Stimulated activated CD8-positive, alpha-beta memory T cell treated with anti-CD3 and anti-CD28 coated beads, Interleukin-4, amount 100 ng/mL, for 24 hours (primary cell): ENCODE results near the gene ZC3H13.

Experiments used
- DNase-seq: peaks from one replicate; pipeline ENCODE4 v3.0.0-alpha.2; 2020; ENCODE audit warnings: low read depth

The ZC3H13 gene, protein sequence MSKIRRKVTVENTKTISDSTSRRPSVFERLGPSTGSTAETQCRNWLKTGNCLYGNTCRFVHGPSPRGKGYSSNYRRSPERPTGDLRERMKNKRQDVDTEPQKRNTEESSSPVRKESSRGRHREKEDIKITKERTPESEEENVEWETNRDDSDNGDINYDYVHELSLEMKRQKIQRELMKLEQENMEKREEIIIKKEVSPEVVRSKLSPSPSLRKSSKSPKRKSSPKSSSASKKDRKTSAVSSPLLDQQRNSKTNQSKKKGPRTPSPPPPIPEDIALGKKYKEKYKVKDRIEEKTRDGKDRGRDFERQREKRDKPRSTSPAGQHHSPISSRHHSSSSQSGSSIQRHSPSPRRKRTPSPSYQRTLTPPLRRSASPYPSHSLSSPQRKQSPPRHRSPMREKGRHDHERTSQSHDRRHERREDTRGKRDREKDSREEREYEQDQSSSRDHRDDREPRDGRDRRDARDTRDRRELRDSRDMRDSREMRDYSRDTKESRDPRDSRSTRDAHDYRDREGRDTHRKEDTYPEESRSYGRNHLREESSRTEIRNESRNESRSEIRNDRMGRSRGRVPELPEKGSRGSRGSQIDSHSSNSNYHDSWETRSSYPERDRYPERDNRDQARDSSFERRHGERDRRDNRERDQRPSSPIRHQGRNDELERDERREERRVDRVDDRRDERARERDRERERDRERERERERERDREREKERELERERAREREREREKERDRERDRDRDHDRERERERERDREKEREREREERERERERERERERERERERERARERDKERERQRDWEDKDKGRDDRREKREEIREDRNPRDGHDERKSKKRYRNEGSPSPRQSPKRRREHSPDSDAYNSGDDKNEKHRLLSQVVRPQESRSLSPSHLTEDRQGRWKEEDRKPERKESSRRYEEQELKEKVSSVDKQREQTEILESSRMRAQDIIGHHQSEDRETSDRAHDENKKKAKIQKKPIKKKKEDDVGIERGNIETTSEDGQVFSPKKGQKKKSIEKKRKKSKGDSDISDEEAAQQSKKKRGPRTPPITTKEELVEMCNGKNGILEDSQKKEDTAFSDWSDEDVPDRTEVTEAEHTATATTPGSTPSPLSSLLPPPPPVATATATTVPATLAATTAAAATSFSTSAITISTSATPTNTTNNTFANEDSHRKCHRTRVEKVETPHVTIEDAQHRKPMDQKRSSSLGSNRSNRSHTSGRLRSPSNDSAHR (N-terminal part only)

DNA sequence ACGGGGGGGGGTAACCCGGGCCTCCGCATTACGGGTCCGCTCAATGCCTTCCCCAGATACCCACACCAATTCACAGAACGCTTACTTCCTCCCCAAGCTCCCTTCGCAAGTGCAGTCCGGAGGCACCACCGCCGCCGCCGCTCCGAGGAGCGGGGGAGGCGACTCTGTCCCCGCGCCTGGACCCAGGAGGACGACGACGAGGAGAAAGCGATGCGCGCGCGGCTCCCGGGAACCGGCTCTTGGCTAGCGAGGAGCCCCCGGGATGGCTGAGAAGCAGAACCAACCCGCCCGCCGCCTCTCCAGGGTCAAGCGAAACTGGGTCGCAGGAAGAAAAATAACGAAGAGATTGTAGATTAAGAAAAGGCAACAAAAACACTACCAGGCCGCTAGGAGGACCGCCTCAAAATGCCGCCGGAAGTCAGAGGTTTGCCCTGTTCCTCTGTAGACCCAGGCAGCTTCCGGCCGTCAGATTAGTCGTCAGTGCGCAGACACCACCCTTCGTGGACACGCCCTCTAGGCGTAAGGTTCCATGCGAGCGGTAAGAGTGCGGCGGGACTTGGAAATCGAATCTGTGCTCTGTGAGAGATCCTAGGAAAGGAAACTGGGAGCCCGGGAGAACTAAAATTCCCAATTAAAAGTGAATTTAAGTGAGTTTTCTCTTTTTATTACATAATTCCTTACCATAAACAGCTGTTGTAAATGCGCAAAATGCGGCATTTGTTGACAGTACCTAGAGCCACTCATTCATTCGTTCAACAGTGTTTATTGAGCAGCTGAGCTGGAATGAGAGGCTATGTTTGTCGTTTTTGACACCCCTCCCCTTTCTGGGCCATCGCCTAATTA, at the start of gene ZC3H13:
ZC3H13 (minus strand) TSS at position 428 of the 843 bp plus-strand sequence. CDS start 7,239 bp downstream, outside the sequence.
- peak; percentile 84 for DNase-seq

DNA sequence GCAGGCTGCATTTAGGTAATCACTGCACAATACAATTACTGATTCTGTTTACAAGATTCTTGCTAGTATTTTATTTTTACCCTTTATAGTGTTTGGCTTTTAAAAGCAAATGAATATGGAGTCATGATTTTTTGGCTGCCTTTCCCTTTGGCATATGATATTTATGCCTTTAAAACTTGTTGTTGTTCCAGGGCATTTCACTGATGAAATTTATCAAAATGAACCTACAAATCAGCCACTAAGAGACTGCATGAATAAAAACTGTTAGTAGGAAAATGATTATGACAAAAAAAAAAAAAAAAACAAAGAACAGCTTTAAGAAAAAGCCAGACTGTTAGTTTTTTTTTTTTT, 49.7 kb upstream of the ZC3H13 start:
- DNase-seq: no peak

DNA sequence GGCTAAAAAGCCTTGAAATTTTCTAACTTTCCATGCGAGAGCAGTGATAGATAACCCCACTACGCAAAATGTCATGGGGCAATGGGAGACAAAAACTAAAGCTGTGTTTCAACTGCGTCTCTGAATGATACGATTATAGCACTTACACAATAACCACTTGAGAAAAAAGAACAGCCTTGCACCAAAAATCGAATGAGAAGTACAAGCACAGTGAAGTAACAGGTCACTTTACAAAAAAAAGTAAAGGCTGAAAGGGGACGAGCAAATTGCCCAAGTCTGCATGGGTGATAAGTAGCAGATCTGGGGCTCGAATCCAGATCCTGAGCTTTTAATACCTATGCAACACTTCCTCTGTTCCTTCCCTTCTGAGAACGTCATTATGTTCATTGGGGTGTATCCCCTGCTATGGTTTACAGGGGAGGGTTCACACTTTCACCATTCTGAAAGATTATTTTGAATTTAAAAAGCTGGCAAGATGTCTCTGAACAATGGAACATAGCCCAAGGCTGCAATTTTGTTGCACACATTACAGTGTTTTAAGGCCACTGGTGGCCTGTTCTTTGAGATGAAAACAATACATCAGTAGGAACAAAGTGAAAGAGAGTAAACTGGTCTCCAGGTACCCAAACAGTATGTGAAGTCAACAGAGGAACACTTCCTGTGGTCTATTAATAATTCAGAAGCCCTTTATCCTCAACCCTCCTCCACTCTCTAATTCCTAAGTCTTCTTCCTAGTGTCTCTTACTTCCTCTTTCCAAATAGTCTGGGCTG, 49.1 kb upstream of the ZC3H13 start:
- DNase-seq: no peak

DNA sequence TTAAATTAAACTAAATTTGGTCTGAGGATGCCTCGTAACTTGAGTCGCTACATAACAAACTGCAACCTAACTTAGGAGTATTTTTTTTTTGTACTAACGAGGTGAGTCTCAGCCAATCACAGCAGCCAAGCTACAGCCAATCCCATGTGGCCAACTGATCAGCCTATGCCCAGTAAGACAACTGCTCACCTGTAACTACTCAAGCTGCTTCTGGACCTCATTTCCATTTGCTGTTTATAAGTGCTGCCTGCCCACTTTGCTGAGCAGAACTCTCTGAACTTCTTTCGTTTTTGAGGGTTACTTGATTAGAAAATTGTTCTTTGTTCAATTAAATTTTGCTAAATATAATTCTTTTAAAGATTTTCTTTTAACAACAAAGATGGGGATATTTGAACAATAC, 48.5 kb upstream of the ZC3H13 start:
- DNase-seq: no peak

DNA sequence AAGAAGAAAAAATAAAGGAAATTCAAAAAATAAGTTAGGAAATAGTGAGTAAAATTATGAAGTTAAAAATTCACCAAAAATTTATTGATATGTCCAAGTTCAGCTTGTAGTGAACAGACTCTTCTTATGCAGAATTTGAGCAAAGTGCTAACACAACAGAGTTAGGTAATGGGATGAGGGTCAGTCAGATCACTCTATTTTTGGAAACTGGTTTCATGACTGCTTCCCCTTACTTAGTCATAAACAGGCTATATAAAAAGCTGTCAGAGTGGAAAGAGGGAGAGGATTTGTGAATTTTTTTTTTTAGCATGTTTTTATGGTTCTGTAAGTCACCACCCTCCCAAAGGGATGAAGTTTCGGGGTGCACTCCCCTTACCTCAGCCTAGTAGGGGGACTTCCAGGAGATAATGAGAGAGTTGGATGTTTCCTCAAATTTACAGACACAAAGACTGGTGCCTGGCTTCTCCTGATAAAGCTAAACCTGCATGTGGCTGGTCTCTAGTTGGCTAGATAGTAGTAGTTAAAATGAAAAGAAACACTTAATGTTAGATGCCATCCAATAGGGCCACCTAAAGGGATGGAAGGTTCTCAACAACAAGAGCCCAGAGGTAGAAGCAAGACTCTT, 47.8 kb upstream of the ZC3H13 start:
- DNase-seq: no peak

DNA sequence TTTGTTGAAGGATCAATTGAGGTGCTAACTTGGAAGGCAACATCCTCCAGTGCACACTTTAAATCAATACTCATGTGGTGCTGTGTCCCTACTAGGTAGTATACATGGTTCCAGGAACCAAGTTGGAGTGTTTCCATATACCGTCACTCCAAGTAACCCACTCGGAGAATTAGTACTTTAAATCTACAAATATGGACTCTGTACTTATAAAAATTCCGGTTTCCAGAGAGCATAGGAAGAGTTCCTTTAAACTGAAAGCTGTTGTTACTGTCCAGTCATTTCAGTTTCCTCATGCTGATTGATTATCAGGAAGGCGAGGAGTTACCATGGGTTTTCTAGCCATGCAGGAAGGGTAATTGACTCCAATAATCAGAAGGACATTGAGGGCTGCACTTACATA, 45.1 kb upstream of the ZC3H13 start:
- no peak for DNase-seq

DNA sequence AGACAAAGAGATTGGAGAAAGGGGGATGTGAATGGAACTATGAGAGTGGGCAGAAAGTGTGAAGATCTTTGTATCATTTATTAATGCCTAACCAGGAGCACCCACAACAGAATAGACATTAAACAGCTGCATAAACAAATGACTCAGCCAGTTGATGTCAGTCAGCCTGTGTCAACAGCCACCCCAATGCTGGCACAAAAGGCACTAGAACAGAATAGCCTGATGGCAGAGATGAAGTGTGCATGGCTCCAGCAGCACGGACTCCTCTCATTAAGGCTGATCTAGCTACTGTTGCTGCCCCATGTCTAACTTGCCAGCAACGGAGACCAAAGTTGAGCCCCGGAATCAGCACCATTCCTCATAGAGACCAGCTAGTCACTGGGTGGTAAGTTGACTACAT, 44.5 kb upstream of the ZC3H13 start:
- no peak for DNase-seq

DNA sequence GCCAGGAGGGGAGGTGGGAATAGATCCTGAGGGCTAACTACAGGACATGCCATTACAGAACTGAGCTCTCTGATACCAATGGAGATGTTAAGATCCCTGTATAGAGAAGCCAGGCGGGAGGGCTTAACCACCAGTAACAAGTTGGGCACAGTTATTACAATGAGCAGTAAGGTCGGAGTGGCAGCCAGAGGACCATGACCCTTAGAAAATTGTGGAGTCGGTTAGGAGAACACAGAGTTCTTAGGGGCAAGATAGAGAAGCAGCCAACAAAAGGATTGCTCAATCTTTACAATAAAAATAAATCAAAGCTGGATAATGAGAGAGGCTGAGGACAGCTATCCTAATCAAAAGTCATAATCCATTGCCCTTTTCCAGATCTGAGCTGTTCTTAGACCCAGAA, 41.9 kb upstream of the ZC3H13 start:
- DNase-seq: no peak

DNA sequence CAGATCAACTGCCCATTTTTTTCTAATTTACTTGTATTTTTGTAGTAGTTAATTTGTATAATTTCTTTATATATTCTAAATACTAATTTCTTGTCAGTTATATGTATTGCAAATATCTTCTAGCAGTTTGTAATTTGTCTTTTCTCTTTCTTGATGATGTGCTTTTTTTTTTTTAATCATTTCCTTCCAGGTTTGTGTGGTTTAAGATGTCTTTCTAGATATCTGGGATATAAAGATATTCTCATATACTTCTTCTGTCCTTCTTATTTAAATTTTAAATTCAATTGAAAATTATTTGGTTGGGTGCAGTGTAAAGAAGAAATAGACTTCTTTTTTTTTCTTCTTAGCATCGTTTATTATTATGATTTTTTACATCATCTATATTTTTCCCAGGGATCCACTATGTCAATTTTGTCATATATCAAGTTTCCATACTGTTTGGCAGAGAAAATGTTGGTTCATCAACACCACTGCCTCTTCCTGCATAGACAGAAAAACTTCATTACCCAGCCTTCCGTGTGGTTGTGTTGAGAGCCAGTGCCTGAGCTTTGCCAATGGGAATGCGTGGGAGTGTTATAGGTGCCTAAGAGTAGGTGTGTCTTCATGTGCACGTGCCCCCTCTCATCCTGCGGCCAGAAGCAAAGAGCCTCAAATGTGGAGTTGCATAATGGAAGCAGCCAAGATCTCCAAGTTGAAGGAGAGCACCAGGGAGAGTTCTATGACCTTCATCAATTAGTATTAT, 36.4 kb upstream of the ZC3H13 start:
- DNase-seq: no peak

DNA sequence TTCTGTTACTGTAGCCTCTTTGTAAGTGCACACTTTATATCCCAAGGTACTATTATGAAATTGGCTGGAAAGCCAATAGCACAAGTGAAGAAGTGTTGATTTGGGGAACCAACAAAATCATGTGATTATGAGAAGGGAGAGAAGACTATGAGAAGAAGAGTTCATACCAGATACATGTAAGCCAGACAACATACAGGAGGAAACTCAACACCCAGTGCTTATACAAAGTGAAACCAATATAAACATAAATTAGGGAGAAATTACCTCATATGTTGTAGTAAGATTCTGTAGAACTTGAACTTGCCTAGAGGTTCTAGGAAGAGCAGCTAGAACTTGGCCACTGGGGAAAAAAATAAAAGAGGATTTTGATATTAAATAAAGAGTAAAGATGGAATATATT, 34.9 kb upstream of the ZC3H13 start:
- DNase-seq: no peak

DNA sequence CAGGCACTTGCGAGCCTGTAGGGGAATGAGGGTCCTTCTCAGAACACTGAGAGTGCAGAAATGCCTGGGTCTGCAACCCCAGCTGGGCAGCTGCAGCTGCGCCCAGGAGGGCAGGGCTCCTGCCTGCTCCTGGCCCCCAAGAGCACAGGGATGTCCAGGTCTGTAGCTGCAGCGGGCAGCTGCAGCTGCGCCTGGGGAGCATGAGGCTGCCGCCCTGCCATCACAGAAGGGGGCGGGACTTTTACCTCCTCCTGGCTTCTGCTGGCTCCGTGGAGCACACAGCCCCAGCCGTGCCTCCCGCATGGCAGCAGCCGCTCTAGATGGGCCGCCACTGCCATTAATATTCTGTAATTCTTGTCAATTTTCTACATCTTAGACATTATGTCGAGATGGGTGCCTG, 34.4 kb upstream of the ZC3H13 start:
- no peak for DNase-seq

DNA sequence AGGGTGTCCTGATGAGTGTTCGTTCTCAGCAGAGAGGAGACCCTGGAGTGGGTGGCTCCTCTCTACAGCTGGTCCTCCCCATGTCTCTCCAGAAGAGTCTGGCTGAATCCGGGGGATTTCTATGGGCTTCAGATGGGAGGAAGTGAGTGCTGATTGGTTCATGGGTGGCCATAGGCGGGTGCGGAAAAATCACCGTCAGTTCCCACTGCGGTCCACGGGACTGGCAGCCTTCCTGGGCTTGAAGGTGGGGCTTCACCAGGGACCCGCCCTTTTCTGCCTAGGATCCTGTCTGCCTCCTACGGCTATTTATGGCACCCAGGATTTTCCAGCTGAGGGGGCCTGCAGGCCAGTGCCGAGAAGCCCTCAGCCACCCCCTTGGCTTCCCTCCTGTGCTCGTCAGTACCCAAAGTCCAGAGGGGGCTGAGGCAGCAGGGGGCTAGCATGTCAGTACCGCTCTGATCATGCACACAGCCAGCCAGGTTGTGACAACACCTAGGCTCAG, 33.9 kb upstream of the ZC3H13 start:
- no peak for DNase-seq

DNA sequence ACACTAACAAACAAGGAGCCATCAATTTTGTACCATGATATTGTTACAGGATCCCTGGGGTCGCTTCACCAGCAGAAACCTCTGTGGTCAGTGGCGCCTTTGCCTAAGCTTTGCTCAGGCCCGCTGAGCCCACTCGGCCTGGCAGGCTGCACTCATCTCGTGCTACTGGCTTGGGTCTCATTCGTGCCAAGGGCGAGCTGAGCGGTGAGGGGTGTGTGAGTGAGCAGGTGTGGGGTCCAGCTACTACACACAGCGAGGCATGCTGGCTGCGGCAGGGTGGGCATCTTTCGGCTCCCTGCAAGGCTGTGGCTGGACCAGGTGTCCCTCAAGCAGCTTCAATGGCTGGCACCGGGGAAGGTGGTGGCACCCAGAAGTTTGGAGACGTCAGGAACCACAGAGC, 33.2 kb upstream of the ZC3H13 start:
- no peak for DNase-seq

DNA sequence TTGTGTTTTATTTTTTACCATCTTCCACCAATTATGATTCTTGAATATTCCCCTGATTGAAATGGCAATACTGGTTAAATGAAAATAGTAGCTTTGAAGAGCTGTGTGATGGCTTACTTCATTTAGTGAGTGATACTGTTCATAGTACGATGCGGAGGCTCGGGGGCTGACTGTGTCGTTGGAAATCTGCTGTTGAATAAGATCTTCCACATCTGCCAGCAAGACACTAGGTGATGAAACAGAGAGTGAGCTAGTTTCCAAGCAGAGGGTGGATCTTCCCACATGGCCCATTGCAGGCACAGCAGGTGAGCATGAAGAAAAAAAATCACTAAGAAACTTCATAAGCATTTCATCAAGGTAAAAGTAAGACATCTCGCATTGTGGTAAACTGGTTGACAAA, 29.8 kb upstream of the ZC3H13 start:
- no peak for DNase-seq

DNA sequence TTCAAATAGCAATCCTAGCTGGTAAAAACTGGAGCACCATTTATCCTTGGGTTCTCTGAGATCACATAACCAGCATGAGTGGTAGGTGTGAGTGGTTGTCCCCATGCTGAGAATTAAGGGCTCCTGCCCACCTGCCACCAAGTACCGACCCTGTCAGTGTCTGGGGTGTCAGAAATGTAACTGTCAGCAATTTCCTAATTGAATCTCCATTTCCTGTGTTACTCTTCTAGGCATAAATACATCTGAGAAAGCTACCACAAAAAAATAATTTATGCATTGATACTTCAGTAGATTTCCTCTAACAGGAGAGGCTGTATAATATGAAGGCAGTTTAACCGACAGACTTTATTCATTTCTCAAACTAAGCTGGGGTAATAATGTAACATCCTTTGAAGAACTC, 27.2 kb upstream of the ZC3H13 start:
- DNase-seq: no peak

DNA sequence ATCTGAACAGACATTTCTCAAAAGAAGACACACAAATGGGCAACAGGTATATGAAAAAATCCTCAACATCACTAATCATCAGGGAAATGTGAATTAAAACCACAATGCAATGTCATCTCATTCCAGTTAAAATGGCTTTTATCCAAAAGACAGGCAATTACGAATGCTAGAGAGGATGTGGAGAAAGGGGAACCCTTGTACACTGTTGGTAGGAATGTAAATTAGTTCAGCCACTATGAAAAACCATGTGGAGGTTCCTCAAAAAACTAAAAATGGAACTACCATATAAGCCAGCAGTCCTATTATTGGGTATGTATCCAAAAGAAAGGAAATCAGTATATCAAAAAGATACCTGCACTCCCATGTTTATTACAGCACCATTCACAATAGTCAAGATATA, 24.7 kb upstream of the ZC3H13 start:
- DNase-seq: no peak

DNA sequence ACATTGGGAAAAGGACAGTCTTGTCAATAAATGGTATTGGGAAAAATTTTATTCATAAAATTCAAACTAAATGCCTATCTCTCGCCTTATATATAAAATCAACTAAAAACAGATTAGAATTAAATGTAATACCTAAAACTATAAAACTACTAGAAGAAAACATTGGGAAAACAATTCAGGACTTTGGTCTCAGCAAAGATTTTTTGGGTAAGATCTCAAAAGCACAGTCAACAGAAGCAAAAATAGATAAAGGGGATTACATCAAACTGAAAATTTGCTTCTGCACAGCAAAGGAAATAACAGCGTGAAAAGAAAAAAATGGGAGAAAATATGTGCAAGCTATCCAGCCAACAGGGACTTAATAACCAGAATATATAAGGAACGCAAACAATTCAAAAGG, 24.3 kb upstream of the ZC3H13 start:
- no peak for DNase-seq

DNA sequence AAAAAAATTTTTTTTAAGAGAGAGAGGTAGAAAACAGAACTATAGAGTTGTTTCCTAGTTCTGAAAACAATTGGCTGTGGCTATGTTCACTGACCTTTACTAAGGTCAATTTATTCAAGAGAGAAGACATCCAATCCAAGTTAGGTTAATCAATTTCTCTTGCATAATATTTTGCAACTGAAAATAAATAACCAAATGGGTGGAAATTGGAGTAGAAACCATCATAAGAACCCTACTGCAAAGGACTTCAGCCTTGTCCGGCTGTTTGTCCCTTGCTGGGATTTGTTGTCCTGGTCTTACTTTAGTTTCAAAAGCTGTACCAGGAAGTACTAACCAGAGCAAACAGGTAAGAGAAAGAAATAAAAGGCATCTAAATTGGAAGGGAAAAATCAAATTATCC, 23.3 kb upstream of the ZC3H13 start:
- DNase-seq: no peak

DNA sequence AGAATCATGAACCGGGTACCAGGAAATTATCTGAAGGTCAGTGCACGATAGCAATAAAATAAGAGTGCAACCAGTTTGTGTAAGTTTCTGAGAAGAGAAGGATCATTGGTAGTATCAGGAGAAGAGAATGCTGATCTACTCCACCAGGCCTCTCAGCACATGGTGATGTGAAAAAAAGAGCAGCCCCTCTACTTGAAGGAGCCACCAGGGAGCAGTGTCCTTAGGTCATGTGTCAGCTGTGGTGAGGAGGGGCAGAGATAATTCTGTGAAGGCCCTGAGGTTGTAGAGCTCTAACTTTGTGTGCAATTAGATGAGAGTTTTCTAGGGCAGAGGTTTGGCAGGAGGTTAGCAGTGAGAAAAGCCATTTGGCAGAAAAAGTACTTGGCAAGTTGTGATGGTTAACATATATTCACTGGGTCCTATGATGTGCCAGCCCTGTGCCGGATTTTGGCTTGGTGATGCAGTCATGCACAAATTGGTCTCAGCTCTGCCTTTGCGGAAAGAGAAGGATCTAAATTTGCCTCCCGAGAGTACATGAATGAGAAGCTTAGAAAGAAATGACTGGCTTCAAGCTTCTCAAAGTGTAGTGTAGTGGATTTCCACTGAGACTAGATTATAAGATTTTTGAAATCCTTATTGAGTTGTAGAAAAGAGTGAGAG, 19.2 kb upstream of the ZC3H13 start:
- no peak for DNase-seq
